Neuronal stem cell (in vitro differentiated cells): ENCODE data around the gene GNB2.

ENCODE experiments used
- DNase-seq: peaks from one replicate; pipeline ENCODE4 v3.0.0-alpha.2; 2013; ENCODE audit warnings: low spot score
- H2AFZ ChIP-seq: one replicate; pipeline ENCODE4 v1.6.1; 2013; ENCODE audit warnings: mild to moderate bottlenecking, low read length, inconsistent platforms
- H2AK5ac ChIP-seq: 2 replicates; pipeline ENCODE4 v1.6.1; 2013; ENCODE audit warnings: low read depth, mild to moderate bottlenecking, inconsistent platforms, low read length, moderate library complexity, mixed read lengths
- H2BK120ac ChIP-seq: 2 replicates; pipeline ENCODE4 v1.6.1; 2013; ENCODE audit warnings: low read depth, mild to moderate bottlenecking, inconsistent platforms, low read length, moderate library complexity, mixed read lengths
- H2BK12ac ChIP-seq: one replicate; pipeline ENCODE4 v1.6.1; 2013; ENCODE audit warnings: low read length, inconsistent platforms
- H2BK15ac ChIP-seq: 2 replicates; pipeline ENCODE4 v1.6.1; 2013; ENCODE audit warnings: mild to moderate bottlenecking, low read length, inconsistent platforms, mixed read lengths
- H2BK5ac ChIP-seq: one replicate; pipeline ENCODE4 v1.6.1; 2013; ENCODE audit warnings: inconsistent platforms, mild to moderate bottlenecking, low read length, moderate library complexity
- H3K14ac ChIP-seq: one replicate; pipeline ENCODE4 v1.6.1; 2013; ENCODE audit warnings: low read length, inconsistent platforms
- H3K18ac ChIP-seq: 2 replicates; pipeline ENCODE4 v1.6.1; 2013; ENCODE audit warnings: low read length, inconsistent platforms
- H3K23ac ChIP-seq: 2 replicates; pipeline ENCODE4 v1.6.1; 2013; ENCODE audit warnings: low read depth, mild to moderate bottlenecking, mixed read lengths, low read length, inconsistent platforms; ENCODE audit not compliant: poor library complexity
- H3K27ac ChIP-seq: replicated peaks from 3 replicates; pipeline ENCODE4 v1.5.1; 2013; ENCODE audit warnings: low read length, inconsistent platforms
- H3K27me3 ChIP-seq, 3 experiments: 2 replicates each; pipeline ENCODE4 v1.6.1; 2013; ENCODE audit warnings: low read length in 3 of 3, mild to moderate bottlenecking in 2 of 3, inconsistent platforms in 1 of 3, low read depth in 1 of 3, mixed read lengths in 1 of 3, moderate library complexity in 1 of 3; ENCODE audit not compliant: control insufficient read depth in 3 of 3, insufficient read depth in 3 of 3
- H3K36me3 ChIP-seq, 2 donors: replicated peaks in 1 of 2; 2 replicates each; pipeline ENCODE4 v1.6.1; 2013; ENCODE audit warnings: low read length in 2 of 2; ENCODE audit not compliant: control insufficient read depth in 2 of 2, insufficient read depth in 2 of 2
- H3K4ac ChIP-seq: 2 replicates; pipeline ENCODE4 v1.6.1; 2013; ENCODE audit warnings: inconsistent platforms, mild to moderate bottlenecking, low read length, moderate library complexity
- H3K4me1 ChIP-seq, 2 donors: 1 replicate in 1 of 2; 2 replicates in 1 of 2; pipeline ENCODE4 v1.6.1; 2013; ENCODE audit warnings: low read length in 2 of 2, low read depth in 1 of 2; ENCODE audit not compliant: control insufficient read depth in 2 of 2, insufficient read depth in 1 of 2
- H3K4me2 ChIP-seq: one replicate; pipeline ENCODE4 v1.6.1; 2013; ENCODE audit warnings: mild to moderate bottlenecking, low read length, inconsistent platforms; ENCODE audit not compliant: insufficient read depth, poor library complexity, severe bottlenecking
- H3K4me3 ChIP-seq, 2 donors: 2 replicates each; pipeline ENCODE4 v1.5.1; 2013; ENCODE audit warnings: low read length in 2 of 2, mild to moderate bottlenecking in 2 of 2, inconsistent platforms in 1 of 2, moderate library complexity in 1 of 2
- H3K79me1 ChIP-seq: one replicate; pipeline ENCODE4 v1.6.1; 2013; ENCODE audit warnings: low read depth, mild to moderate bottlenecking, inconsistent platforms, low read length, moderate library complexity
- H3K9ac ChIP-seq: one replicate; pipeline ENCODE4 v1.6.1; 2013; ENCODE audit warnings: mild to moderate bottlenecking, low read depth, low read length, inconsistent platforms; ENCODE audit not compliant: poor library complexity
- H3K9me3 ChIP-seq, 2 donors: replicated peaks in 1 of 2; 2 replicates each; pipeline versions ENCODE3 to v1.6.1; 2013; ENCODE audit warnings: low read length in 2 of 2, mild to moderate bottlenecking in 2 of 2, inconsistent platforms in 1 of 2, low read depth in 1 of 2, mixed read lengths in 1 of 2, moderate library complexity in 1 of 2; ENCODE audit not compliant: control insufficient read depth in 2 of 2, insufficient read depth in 1 of 2
- H4K8ac ChIP-seq: one replicate; pipeline ENCODE4 v1.6.1; 2013; ENCODE audit warnings: low read depth, mild to moderate bottlenecking, inconsistent platforms, low read length, moderate library complexity
- H4K91ac ChIP-seq: one replicate; pipeline ENCODE4 v1.6.1; 2013; ENCODE audit warnings: low read length, low read depth, mild to moderate bottlenecking, inconsistent platforms; ENCODE audit not compliant: poor library complexity
- WGBS, 2 donors: extraction: QIAGEN DNeasy Blood & Tissue Kit; methylation state at CpG; one replicate each; pipeline ENCODE4 v1.1.7; 2013; ENCODE audit warnings: missing lambda C conversion rate in 2 of 2, mixed read lengths in 1 of 2; ENCODE audit not compliant: insufficient read length in 2 of 2, insufficient replicate concordance in 1 of 2; ENCODE audit errors: extremely low coverage in 2 of 2; 5-methylcytosine and 5-hydroxymethylcytosine counted together

Gene GNB2

DNA sequence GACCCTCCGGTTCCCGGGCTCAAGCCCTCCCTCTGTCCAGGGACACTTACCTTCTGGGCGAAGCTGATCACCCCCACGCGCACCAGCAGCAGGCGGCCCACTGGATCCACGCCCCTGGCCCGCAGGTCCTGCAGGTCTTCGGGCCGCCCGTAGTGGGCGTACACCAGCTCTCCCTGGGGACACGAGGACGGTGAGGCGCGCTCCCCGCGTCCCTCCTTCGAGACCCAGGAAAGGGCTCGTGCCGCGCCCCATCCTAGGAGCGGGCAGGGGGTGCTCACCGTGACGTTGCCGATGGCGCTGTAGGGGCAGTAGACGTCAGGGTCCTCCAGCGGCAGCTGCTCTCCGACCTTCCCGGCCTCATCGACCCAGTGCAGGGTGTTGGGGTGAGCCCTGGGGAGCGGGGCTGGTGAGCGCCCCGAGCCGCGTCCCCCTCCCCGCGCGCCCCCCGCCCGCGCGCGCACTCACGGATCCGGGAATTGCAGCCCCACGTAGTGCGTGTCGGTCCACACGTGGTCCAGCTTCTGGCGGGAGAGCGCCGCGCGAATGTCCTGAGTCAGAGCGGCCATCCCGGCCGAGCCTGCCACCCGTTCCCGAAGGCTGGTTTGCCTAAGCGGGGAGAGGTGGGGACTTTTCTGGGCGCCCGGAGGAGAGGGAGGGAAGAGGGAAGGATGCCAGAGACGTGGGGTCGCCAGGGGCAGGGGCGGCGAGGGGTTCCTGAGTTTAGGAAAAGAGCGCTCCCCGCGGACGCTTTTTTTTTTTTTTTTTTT, 40.4 kb upstream of the GNB2 start:
- no peak overlapping the region for H4K91ac ChIP-seq
- peak overlapping the region; percentile 70 for H4K8ac ChIP-seq
- peak overlapping the region; percentile 91 for H3K9ac ChIP-seq
- no peak for DNase-seq
- peaks cover 2% of the 10 kb centered on the region in 2 donors for H3K4me1 ChIP-seq
- H3K4me2 ChIP-seq = peak overlapping the region; percentile 95
- no CpG with 5 or more reads among the region's 72 CpGs for WGBS, 2 donors
- H3K23ac ChIP-seq = peak overlapping the region; percentile 87
- peak overlapping the region; percentile 26 for H3K4ac ChIP-seq
- peak overlapping the region; percentile 32 for H2BK15ac ChIP-seq
- peak overlapping the region; percentile 46 to 77 for H3K4me3 ChIP-seq
- peak overlapping the region; percentile 11 for H2AK5ac ChIP-seq
- H3K27me3 ChIP-seq = peaks cover 0 to 26% (median 25%) of the 10 kb centered on the region in 3 experiments
- no peaks in the 10 kb centered on the region for H3K79me1 ChIP-seq
- no peak overlapping the region for H2BK120ac ChIP-seq
- no peak overlapping the region for H2BK12ac ChIP-seq
- peak overlapping the region; percentile 84 for H2BK5ac ChIP-seq
- H3K9me3 ChIP-seq = peaks cover 0 to 3% of the 10 kb centered on the region in 2 donors
- no peaks in the 10 kb centered on the region for H3K36me3 ChIP-seq
- H2AFZ ChIP-seq = peak overlapping the region; percentile 99
- no peak overlapping the region for H3K14ac ChIP-seq
- no peak overlapping the region for H3K27ac ChIP-seq
- peak overlapping the region; percentile 97 for H3K18ac ChIP-seq

DNA sequence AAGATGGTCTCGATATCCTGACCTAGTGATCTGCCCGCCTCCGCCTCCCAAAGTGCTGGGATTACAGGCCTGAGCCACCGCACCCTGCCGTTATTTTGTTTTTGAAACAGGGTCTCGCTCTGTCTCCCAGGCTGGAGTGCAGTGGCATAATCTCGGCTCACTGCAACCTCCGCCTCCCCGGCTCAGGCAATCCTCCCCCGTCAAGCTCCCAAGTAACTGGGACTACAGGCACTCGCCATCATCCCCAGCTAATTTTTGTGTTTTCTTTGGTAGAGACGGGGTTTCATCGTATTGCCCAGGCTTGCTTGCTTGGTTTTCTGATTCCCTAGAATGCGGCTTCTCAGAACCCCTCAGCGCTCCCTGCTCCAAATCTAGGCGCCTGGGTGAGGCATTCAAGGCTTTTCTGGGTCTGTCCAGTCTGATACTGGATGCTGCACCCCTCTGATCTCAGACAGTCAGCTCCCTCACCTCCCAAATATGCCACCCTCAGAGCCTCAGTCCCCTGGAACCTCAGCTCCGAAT, 33.5 kb upstream of the GNB2 start:
- Histone ChIP-seq H4K8ac (no peak overlapping the region), H3K4me3 (peak overlapping the region in 1 of 2 donors; percentile 54), H3K9ac (no peak overlapping the region), H3K14ac (peak overlapping the region; percentile 1), H4K91ac (no peak overlapping the region), H2BK15ac (no peak overlapping the region), H3K27ac (no peak overlapping the region), H2AFZ (no peak overlapping the region), H2BK120ac (no peak overlapping the region), H3K23ac (peak overlapping the region; percentile 86), H3K4me1 (peaks cover 0 to 2% of the 10 kb centered on the region in 2 donors), H3K9me3 (no peaks in the 10 kb centered on the region), H2BK5ac (peak overlapping the region; percentile 78), H3K18ac (peak overlapping the region; percentile 58), H3K27me3 (peaks cover 0 to under 1% (median 0%) of the 10 kb centered on the region in 3 experiments), H3K4me2 (no peak overlapping the region), H3K79me1 (no peaks in the 10 kb centered on the region), H2BK12ac (no peak overlapping the region), H3K4ac (no peak overlapping the region), H2AK5ac (peak overlapping the region; percentile 81), H3K36me3 (no peaks in the 10 kb centered on the region)
- DNase-seq = no peak
- no CpG with 5 or more reads among the region's 17 CpGs for WGBS, 2 donors

DNA sequence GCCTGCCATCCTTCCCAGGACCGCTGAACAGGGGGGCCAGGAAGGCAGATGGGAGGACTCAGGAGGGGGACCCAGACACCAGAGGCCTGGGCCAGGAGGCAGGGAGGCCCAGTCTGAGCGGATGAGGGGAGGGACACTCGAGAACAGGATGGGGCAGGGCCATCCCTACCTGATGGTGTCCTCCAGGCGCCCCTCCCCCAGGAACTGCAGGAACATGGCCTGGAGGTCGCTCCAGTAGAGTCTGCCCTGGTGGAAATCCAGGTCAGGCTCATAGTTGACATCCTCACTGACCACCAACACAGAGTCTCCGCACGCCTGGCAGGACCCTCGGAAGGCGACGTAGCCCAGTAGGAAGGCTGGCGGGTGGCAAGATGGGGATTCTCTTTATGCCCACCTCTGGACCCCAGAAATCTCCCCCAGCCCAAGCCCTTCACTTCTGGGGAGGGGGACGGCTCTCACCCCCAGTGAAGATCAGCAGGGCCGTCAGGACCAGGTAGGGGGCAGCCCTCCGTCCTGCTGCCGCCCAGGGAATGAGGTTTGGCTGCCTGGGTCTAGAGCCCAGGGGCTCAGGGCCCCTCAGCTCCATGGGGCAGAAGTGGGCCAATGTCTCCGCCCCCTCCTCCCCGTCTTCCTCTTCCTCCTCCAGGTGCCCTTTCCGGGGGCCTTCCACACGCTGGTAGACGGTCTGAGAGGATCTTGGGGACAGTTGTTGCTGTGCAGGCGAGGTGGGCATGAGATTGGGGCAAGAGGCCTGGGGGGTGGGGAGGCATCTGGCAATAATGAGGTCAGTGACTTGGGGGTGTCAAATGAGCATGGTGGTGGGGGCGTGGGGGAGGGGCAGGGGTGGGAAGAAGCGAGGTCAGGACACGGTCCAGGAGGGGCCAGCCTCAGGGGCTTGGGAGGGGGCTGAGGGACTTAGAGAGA, 32.8 kb upstream of the GNB2 start:
- Histone ChIP-seq H2BK5ac (peak overlapping the region; percentile 78), H3K4me1 (peaks cover 0 to 2% of the 10 kb centered on the region in 2 donors)

More for the DNA sequence above, 32.8 kb upstream of the GNB2 start:
- no CpG with 5 or more reads among the region's 24 CpGs for WGBS, 2 donors
- Histone ChIP-seq H2BK12ac (no peak overlapping the region), H3K79me1 (no peaks in the 10 kb centered on the region), H3K4me2 (no peak overlapping the region), H3K36me3 (no peaks in the 10 kb centered on the region), H2BK15ac (no peak overlapping the region), H3K14ac (peak overlapping the region; percentile 38), H3K27me3 (peaks cover 0 to 5% (median 0%) of the 10 kb centered on the region in 3 experiments), H3K4me3 (peak overlapping the region in 1 of 2 donors; percentile 54), H4K91ac (no peak overlapping the region), H2AFZ (no peak overlapping the region), H3K4ac (no peak overlapping the region), H3K9ac (no peak overlapping the region), H3K27ac (no peak overlapping the region), H2BK120ac (peak overlapping the region; percentile 47), H3K9me3 (no peaks in the 10 kb centered on the region), H3K18ac (peak overlapping the region; percentile 58), H3K23ac (peak overlapping the region; percentile 86), H2AK5ac (peak overlapping the region; percentile 81), H4K8ac (peak overlapping the region; percentile 17)
- DNase-seq = no peak
